Colonic mucosa (tissue), 4 donors: ENCODE measurements around the gene COL12A1. TPM values are rescaled to one million over a fixed set of nuclear protein-coding genes. Genes with fewer than 3 reads are reported as not detected.

Source experiments
- DNase-seq: peaks from one replicate; pipeline ENCODE4 v3.0.0-alpha.2; 2020
- H3K27ac ChIP-seq: fragments of 200-600 bp; one replicate; pipeline ENCODE4 v1.8.0; 2021
- H3K27me3 ChIP-seq: fragments of 200-600 bp; one replicate; pipeline ENCODE4 v1.8.0; 2021
- H3K36me3 ChIP-seq: fragments of 200-600 bp; one replicate; pipeline ENCODE4 v1.8.0; 2021
- H3K4me1 ChIP-seq: fragments of 200-600 bp; one replicate; pipeline ENCODE4 v1.8.0; 2021; ENCODE audit warnings: mild to moderate bottlenecking
- H3K4me3 ChIP-seq: fragments of 200-600 bp; one replicate; pipeline ENCODE4 v1.8.0; 2021
- H3K9ac ChIP-seq, 2 donors: one replicate each; pipeline ENCODE4 v1.7.0; 2013; ENCODE audit warnings: control low read depth in 2 of 2, low read depth in 2 of 2, low read length in 2 of 2
- H3K9me3 ChIP-seq: fragments of 200-600 bp; one replicate; pipeline ENCODE4 v1.8.0; 2021
- intact Hi-C: fragments of 100-400 bp; cut with DNase I; formaldehyde crosslinking; loops from one replicate; pipeline ENCODE4 v1.14.1; 2022
- total RNA-seq, 2 donors: library from RNA; stranded (reverse); fragmentation: NEBNext Ultra II Directional in 1 of 2; extraction: Animal tissue kit (Norgen Biotek cat#: 25700) in 1 of 2; gene quantifications; one replicate each; pipeline ENCODE4 v1.2.1, GENCODE V29; 2021
- TF ChIP-seq, protein P1 (sequence below): fragments of 200-600 bp; IDR thresholded peaks from one replicate; pipeline ENCODE4 v1.8.0; 2022; ENCODE audit warnings: antibody characterized with exemption, mild to moderate bottlenecking
- donor health status: healthy.
- donor health status: DM: no; HTN: no; CAD: no.
- donor health status: DM: no; HTN: no; CAD: no.

The COL12A1 gene
- total RNA-seq, 2 donors from 2014 or later: 3.6 to 20.2 TPM

DNA sequence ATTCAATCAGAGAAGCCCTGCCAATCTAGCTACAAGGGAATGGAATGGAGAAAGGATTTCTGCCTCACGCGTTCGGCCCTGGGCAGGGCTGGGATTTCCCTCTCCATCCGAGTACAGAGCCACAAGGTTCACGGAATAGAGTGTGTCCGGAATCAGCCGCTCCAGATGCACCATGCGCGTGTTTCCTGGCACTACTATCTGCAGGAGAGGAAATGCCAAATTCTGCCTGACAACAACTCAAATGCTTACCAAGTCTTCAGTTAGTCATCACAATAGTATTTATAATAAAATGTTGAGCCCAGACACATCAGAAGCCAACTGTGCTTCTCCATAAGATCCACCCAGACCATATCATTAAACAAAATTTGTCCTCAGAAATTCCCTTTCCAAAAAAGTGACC lies 75.1 kb downstream of the COL12A1 start:
- intact Hi-C loops: no loop called here
- H3K9me3 ChIP-seq: no peaks in the 10 kb centered on the region
- no peaks in the 10 kb centered on the region for H3K27me3 ChIP-seq
- no peak for DNase-seq
- H3K4me3 ChIP-seq: no peak overlapping the region
- no peaks in the 10 kb centered on the region for H3K36me3 ChIP-seq
- H3K4me1 ChIP-seq: no peaks in the 10 kb centered on the region
- H3K9ac ChIP-seq: no peak overlapping the region
- H3K27ac ChIP-seq: no peak overlapping the region
- TF ChIP-seq, protein P1, sequence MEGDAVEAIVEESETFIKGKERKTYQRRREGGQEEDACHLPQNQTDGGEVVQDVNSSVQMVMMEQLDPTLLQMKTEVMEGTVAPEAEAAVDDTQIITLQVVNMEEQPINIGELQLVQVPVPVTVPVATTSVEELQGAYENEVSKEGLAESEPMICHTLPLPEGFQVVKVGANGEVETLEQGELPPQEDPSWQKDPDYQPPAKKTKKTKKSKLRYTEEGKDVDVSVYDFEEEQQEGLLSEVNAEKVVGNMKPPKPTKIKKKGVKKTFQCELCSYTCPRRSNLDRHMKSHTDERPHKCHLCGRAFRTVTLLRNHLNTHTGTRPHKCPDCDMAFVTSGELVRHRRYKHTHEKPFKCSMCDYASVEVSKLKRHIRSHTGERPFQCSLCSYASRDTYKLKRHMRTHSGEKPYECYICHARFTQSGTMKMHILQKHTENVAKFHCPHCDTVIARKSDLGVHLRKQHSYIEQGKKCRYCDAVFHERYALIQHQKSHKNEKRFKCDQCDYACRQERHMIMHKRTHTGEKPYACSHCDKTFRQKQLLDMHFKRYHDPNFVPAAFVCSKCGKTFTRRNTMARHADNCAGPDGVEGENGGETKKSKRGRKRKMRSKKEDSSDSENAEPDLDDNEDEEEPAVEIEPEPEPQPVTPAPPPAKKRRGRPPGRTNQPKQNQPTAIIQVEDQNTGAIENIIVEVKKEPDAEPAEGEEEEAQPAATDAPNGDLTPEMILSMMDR: no peak

DNA sequence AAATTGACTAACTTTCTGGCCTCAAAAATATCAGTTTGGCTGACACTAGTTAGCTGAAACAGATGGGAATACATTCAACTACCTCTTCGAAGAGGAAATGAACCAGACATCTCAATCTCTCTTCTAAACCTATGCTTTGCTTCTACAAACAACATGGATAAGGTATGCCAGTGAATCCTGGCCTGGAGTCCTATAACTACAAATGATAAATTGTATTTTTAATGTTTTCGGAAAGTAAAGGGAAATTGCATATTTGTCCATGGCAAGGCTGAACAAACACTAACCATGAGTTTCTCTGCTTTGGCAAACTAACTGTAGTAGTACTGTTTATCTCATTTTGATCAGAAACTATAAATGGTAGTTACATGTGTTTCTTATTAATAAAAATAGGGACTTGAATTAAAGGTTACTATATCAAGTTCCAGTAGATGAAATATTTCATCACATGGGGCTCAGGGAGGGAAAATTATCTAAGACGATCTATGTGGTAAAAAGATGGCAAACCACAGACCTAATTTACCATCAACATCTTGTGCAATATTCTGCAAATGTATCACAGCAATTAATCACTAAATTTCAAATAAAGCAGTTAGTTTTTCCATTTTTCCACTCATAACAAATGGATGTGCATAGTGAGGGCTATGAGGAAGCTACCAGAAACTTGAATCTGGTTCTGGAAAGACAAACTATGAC lies 76.8 kb downstream of the COL12A1 start:
- H3K4me3 ChIP-seq: no peak overlapping the region
- no peak overlapping the region for H3K27ac ChIP-seq
- H3K9me3 ChIP-seq: no peaks in the 10 kb centered on the region
- H3K27me3 ChIP-seq: no peaks in the 10 kb centered on the region
- intact Hi-C loops: no loop called here
- no peak for DNase-seq
- no peaks in the 10 kb centered on the region for H3K36me3 ChIP-seq
- H3K9ac ChIP-seq: no peak overlapping the region
- TF ChIP-seq, protein P1: no peak
- no peaks in the 10 kb centered on the region for H3K4me1 ChIP-seq

DNA sequence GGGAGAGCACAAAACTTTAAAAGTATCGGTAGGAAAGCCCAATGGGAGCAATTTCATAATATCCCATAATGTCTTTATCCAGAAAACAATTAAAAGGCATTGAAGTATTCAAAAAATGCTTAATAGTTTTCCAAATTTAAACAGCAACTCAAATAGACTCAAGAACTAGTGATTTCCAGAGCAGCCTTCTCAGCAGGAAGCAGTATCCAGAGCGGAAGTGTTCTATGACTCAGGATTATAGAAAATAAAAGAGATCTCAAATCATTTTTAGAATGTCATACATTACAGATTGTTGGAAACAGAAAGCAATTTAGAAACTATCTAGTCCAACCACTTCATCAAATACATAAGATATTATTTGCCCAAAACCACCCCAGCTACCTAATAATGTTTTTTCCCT lies 79.3 kb downstream of the COL12A1 start:
- H3K4me1 ChIP-seq: no peaks in the 10 kb centered on the region
- H3K9ac ChIP-seq: no peak overlapping the region
- H3K36me3 ChIP-seq: no peaks in the 10 kb centered on the region
- H3K27ac ChIP-seq: no peak overlapping the region
- TF ChIP-seq, protein P1: no peak
- H3K4me3 ChIP-seq: no peak overlapping the region
- no peaks in the 10 kb centered on the region for H3K9me3 ChIP-seq
- H3K27me3 ChIP-seq: no peaks in the 10 kb centered on the region
- DNase-seq: no peak
- intact Hi-C loops: no loop called here

DNA sequence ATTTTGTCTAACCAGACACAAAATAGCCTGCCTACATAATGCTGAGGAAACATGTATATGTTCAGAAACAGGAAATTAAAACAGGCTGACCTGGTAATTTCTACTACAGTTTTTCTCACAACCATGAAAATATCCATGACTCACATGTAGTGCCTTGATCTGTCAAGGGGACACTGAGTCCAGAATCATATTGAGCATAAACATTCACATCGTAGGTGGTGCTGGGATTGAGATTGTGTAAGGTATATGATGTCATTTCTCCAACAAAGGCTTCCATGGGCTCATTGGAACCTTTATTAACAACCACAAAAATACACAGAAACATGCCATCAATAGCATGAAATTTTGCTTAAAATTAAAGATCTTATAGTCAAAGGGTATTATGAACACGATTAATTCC lies 80.9 kb downstream of the COL12A1 start:
- no peaks in the 10 kb centered on the region for H3K36me3 ChIP-seq
- no peaks in the 10 kb centered on the region for H3K4me1 ChIP-seq
- intact Hi-C loops: no loop called here
- no peaks in the 10 kb centered on the region for H3K27me3 ChIP-seq
- no peak for DNase-seq
- TF ChIP-seq, protein P1: no peak
- H3K9ac ChIP-seq: no peak overlapping the region
- H3K27ac ChIP-seq: no peak overlapping the region
- H3K4me3 ChIP-seq: no peak overlapping the region
- no peaks in the 10 kb centered on the region for H3K9me3 ChIP-seq

DNA sequence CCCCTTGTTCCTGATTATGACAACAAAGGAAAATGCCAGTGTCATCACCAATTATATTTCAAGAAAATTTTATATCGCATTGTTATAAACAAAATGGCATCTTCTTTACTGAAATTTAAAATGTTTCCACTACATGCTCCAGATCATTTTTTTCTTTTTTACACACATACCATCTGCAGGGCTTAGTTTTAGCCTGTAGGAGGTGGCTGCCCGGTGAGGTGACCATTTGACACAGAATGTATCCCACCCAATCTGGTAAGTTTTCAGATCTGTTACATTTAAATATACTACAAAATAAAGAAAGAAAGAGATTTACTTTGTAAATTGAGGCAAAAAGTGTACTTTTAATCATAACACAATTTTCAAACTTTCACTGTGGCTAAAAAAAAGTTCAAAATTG lies 81.8 kb downstream of the COL12A1 start:
- DNase-seq: no peak
- H3K36me3 ChIP-seq: no peaks in the 10 kb centered on the region

More for the DNA sequence above, 81.8 kb downstream of the COL12A1 start:
- no peaks in the 10 kb centered on the region for H3K4me1 ChIP-seq
- no peaks in the 10 kb centered on the region for H3K9me3 ChIP-seq
- H3K27ac ChIP-seq: no peak overlapping the region
- H3K4me3 ChIP-seq: no peak overlapping the region
- H3K9ac ChIP-seq: no peak overlapping the region
- intact Hi-C loops: no loop called here
- TF ChIP-seq, protein P1: no peak
- H3K27me3 ChIP-seq: no peaks in the 10 kb centered on the region
